UCSD-AML1 (cell line): ENCODE data around the gene TLCD1.

Source experiments
- DNase-seq: peaks from one replicate; lab custom pipeline; 2025; ENCODE audit not compliant: unreplicated experiment; lab: John Stamatoyannopoulos, UW

Gene TLCD1

GRCh38 chr17:28714281-28714680, 11.8 kb downstream of the TLCD1 start:
- DNase-seq, result no peak

- DNase-seq, result no peak
These were observed 13.2 kb downstream of the TLCD1 start for GRCh38 chr17:28712705-28713415.

GRCh38 chr17:28712032-28712704, 13.9 kb downstream of the TLCD1 start:
- DNase-seq, result peak; percentile 87

DNA sequence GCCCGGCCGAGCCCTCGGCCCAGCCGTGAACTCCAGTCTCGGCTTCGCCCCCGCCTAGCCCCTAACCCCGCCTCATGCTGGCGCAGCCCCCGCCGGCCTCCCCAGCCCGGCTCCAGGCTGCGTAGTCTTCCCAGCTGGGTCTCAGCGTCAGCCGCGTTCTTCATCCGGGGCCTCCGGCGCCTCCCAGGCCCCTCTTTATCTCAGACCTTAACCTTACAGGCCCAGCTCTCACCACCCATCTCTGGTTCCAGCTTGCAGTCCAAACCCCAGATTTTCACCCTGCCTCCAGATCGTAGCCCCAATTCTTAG, 14.4 kb downstream of the TLCD1 start, which contains the start of gene PROCA1:
Gene PROCA1 (minus strand): TSS at position 166 of the 309 bp plus-strand sequence. CDS start 228 bp downstream, outside the sequence.
- no peak for DNase-seq

DNA sequence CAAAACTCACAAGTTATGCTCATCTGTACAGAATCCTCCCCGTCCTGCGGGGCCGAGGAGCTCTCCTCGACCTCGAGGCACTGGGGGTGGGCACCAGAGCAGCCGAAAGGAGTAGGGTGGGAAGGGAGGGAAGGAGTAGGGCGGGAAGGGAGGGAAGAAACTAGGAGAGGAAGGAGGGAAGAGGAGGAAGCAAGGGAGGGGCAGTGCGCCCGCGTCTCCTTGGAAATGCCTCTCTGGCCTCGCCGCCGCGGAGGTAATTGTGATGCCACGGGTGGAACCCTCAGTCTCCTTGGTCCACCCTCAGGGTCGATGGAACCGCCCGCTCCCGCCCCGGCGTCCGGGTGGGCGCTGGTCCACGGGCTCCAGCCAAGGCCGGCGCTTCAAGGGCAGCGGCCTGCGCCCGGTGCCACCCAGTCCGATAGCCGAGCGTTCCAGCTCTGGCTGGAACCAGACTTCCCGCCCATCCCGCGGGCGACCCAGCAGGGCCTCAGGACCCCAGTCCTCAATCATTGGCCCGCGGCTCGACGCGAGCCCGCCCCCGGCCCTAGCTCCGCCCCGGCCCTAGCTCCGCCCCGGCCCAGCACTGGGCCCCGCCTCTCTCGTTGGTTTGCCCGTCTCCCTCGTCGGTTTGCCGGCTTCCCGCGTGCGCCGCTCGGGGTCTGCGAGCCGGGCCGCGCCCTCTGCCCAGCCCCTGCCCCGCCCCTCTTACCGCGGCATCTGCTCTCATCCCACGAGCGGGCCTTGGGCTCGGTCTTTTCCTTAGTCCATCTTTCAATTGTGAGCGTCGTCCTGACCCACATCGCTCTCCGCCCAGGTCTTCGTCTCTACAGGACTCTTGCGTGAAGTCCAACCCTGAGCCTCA, 14.9 kb downstream of the TLCD1 start:
- DNase-seq, result peak; percentile 96

DNA sequence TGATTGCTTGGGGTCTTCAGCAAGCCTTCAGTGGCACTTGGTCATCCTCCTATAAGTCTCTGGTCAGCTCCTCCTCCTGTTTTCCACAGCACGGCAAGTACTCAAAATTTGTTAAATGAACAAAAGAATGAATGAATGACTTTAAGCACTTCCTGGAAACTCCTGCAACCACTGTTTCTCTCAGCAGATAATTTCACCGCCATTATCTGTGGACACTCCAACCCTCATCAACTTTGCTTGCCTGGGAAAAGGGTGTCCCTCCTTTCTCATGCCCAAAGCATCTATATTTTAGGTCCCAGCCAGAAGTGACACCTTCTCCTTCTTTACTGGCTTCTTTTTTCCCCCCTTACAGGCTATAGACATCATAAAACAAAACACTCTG, 18.7 kb downstream of the TLCD1 start:
- DNase-seq, result no peak

DNA sequence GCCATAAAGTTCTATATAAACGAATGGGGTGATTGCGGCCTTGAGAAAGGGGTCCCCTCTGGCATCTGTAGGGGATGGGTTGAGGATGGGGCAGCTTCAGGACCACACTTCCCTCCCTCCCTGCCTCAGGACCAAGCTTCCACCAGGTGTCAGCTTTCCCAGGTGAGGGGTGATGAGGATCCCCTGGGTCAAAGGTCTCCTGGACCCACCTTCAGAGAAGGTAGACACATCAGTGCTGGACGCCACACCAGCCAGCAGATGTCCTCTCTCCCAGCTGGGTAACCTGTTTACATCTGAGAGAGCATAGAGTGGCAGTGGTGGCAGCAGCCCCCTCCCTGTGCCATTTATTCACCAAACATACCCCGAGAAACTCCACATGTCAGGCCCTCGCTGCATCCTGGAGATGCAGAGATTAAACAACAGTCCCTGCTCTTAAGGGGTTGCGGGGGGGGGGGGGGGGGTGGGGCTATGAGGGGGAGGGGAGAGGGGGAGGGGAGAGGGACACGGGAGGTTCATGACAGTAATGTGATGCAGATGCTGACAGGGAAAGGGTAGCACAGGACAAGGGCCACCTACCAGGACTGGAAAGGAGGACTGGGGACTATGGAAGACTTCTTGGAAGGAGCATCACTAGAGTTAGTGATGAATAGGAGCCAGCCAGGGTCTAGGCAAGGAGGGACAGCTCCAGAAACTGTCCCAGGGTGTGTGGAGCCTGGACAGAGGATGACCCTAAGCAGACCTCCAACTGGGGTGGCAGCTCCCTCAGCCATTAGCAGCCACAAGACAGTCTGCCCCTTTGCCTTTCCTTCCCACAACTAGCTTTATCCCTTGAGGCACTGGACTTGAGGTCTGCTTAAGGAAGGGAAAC, 19.3 kb downstream of the TLCD1 start:
- DNase-seq, result no peak

DNA sequence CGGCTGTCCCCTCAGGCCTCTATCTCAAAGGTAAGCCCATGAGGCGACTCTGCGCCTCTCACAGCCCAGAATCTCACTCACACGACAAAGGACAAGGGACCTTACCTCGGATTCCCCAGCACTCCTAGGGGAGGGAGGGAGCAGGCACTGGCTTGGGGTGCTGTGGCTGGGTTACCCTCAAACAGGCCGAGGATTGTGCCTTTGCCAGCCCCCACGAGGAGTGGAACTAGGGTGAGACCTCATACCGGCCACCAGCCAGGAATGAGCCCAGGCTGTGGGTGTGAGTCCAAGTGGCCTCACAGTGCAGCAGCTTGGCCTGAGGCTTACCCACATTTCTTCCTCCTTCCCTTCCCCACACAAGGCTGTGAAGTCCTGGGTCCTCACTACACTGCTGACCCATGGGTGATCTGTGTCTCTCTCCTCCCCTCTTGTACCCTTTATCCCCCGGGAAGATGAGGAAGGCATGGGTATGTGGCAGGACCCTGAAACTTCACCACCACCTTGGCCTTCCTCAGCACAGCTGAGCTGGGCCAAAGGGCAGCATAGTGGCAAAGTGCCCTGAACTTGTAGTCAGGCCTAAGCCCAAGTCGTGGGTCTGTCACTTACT, 20.2 kb downstream of the TLCD1 start:
- no peak for DNase-seq

DNA sequence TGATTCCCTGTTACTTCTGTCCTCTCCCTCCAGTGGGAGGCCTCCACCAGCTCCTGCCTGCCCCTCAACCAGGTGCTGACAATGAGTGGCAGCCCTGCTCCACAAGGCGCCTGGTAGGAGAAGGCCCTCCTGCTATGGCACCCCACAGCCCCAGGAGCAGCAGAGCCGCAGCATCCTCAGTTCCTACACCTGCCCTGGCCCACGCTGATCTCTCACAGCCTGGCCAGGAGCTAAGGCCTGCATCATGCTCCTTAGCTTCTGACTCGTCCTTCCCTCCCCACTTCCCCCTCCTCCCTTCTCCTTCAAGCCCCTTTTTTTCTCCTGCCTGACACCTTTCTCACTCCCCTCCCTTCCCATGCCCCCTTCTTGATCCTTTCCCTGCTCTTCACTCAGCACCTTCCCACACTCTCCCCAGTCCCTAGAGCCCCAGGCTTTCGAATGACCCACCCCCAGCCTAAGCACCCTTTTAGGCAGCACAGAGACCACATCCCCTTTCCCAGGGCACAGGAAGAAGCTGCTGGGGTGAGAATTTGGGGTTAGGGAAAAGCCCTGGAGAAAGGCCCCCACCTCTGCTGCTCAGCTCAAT, 20.9 kb downstream of the TLCD1 start:
- DNase-seq, result no peak

DNA sequence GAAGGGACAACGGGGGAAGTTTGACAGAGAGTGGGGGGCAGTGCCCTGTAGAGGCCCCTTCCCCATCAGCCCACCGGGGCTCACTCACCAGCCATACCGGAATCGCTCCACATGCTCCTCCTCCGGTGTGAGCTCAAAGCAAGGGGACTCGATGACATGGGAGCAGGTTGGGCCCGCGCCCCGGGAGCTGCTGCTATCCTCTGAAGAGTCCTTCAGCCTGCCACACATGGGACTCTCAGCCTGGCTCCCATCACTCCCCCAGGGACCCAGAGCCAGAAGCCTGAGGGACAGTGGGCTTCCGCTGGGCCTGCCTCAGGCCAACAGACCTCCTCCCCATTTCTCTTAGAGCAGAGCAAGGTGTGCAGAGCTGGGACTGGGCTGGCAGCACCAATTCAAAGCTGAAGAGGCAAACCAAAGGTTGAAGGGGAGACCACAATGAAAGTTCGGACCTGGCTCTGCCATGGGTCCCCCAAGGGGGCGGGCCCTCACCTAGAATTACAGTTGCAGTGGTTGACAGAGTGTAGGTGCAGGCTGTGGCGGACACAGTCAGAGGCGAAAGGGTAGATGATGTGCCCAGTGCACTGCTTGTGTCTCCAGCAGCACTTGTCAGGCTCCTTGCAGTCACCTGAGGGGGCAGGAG, 21.7 kb downstream of the TLCD1 start:
- DNase-seq, result no peak

DNA sequence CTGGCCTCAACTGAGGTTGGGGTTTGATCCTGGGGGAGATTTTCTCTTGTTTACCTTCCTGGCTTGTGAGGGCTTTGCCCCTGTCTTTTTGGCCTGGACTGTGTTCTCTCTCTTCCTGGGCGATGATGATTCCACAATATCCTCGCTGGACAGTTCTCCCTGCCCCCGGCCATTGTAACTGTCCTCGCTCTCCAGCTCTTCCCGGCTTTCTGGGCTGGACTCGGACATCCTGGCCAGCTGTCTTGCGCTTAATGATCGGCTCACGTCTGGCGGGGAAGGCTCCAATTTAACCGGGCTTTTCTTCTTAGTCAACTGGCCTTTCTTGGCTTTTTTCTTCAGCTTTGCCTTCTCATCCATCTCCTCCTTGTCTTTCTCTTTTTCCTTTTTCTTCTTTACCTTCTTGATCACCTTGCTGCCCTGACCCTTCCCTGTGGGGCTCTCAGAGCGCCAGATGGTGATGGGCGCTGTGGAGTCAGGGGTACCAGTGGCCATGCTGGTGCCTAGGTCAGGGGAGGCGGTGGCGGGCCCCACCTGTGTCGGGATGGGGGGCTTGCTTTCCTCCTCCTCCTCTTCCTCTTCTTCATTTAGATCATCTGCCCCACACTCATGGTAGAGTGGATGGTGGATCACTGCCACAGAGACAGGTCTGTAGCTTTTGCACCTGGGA, 22.3 kb downstream of the TLCD1 start:
- DNase-seq, result no peak

DNA sequence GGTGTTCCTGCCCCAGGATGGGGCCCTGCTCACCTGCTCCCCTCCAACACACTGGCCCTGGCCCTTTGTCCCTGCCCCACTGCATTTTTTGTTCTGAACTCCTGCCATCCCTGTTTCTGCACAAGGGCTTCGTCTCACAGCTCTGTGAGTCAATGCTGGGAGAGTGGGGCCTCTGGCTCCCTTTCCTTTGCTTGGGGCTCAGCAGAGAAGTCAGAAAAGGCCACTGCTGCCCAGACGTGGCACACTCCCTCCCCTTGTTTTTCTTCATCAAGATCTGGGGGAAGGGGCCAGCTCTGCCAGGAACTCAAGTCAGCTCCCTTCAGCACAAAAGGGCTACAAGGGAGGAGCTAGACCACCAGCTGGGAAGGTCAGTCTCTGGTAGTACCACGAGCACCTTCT, 23.3 kb downstream of the TLCD1 start:
- DNase-seq, result no peak

DNA sequence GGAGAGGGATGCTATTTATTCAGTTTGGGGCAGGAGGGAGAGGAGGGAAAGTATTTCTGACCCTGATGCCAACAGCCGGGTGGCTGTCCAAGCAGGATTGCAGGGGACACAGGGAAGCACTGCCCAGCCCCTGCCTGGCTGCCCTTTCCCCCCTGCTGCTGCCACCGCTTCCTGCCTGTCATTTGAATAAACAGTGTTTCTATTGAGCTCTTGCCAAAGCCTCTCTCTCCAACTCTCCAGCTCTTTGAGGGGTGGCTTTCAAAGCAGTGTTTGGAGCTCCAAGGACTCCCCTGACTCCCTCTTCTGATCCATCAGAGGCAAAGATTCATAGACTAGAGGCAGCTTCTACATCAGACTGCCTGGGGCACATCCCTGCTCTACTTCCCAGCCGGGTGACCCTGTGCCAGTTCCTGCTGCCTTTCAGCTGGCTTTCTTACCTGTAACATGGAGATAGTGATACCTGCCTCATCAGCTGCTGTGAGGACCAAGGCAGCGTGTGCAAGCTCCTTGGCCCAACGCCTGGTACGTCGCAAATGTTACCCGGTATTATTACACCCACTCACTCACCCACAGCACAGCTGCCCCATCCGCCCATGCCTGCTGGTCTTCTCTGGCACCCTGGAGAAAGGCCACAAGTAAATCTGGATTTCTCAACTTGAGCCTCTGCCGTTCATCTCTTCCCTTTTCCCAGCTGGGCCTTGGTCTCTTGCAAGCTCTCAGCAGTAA, 23.8 kb downstream of the TLCD1 start:
- no peak for DNase-seq

- no peak for DNase-seq
These were observed 25.1 kb downstream of the TLCD1 start for GRCh38 chr17:28700830-28701492.

GRCh38 chr17:28700278-28700677, 25.8 kb downstream of the TLCD1 start:
- DNase-seq, result no peak

DNA sequence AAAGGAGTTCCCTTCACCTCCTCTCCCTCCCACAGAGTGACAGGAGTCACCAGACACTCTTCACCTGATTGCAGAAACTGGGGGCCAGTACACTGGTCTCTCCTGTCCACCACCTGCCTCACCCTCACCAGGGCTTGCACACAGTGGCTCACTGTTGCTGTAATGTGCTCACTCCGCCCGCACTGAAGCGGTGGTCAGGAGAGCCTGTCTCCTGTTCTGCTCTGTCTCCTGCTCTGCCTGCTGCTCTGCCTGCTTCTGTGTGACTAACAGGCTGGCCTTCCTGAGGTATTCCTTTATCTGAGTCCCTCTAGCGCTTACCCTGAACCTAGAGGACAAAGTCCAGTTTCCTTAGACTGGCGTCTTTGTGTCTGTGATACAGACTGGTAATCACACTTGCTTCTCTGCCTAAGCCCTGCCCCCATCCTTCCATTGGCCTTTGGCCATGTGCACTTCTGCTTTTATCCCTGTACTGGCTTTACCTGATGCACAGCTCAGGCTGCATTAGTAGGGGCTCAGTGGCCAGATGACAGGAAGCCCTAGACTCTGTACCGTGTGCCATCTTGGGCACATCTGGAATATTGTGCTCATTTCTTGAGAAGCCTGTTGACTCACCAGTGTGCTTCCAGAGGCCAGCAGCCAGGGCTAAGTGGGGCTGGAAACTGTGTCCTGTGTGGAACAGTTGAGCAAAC, 27.6 kb downstream of the TLCD1 start:
- DNase-seq, result no peak

DNA sequence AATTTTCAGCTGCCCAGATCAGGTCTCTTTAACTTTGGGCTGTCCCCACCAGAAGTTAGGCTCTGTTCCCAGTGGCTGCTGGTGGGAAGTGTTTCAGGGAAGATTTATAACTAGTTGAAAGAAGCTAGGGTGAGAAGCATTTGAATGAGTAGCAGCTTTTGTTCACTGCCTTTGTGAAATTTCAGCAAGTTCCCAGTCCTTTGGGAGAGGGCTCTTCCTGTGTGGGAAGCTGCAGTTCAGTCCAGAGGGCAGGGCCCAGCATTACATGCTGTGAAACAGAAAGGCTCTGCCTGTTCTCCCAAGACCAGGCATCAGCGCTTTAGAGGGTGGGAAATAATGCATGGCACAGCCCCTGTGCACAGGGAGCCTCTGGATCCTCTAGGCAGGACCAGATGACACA, 32.2 kb downstream of the TLCD1 start:
- no peak for DNase-seq
